ENCODE measurements around the gene ANTXR1.

The ANTXR1 gene

GRCh38 chr2:69291721-69292120, 278.7 kb downstream of the ANTXR1 start:
- no peak for DNase-seq

GRCh38 chr2:69292256-69292655, 279.3 kb downstream of the ANTXR1 start:
- DNase-seq, result no peak

- DNase-seq, result no peak
Observed at GRCh38 chr2:69296421-69296820, 283.4 kb downstream of the ANTXR1 start.

- no peak for DNase-seq
Observed at GRCh38 chr2:69297216-69297615, 284.2 kb downstream of the ANTXR1 start.

GRCh38 chr2:69298261-69298660, 285.3 kb downstream of the ANTXR1 start:
- no peak for DNase-seq

- DNase-seq, result no peak
Observed at GRCh38 chr2:69298862-69299261, 285.9 kb downstream of the ANTXR1 start.
